RPMI7951 (cell line): ENCODE results near the gene ZNF764. TPM values are rescaled to one million over a fixed set of nuclear protein-coding genes. Genes with fewer than 3 reads are reported as not detected.

Source experiments
- DNase-seq: peaks from one replicate; pipeline ENCODE4 v3.0.0-alpha.2; 2012; ENCODE audit warnings: low read depth
- total RNA-seq: library from RNA; depleted of rRNA; stranded (reverse); fragments of >200 nt; shearing (Covaris generic); gene quantifications from 2 replicates; pipeline ENCODE4 v1.2.3, GENCODE V29; 2014

The ZNF764 gene
- total RNA-seq, 1 experiment from 2014 or later, result 3.6 TPM

GRCh38 chr16:30570636-30571444 is 12.7 kb upstream of the ZNF764 start:
- peak; percentile 23 for DNase-seq

GRCh38 chr16:30569746-30570635 is 11.8 kb upstream of the ZNF764 start:
- peak; percentile 10 for DNase-seq

- no peak for DNase-seq
These were observed 11.1 kb upstream of the ZNF764 start for GRCh38 chr16:30569281-30569680.

GRCh38 chr16:30567991-30568638 is 9.9 kb upstream of the ZNF764 start:
- peak; percentile 76 for DNase-seq

- DNase-seq, result peak; percentile 49
These were observed 9.2 kb upstream of the ZNF764 start for GRCh38 chr16:30567160-30567990.

- no peak for DNase-seq
These were observed 8.4 kb upstream of the ZNF764 start for GRCh38 chr16:30566531-30566930.

- no peak for DNase-seq
These were observed 7.8 kb upstream of the ZNF764 start for GRCh38 chr16:30565984-30566383.

GRCh38 chr16:30565526-30565925 is 7.4 kb upstream of the ZNF764 start:
- DNase-seq, result no peak

GRCh38 chr16:30562021-30562420 is 3.8 kb upstream of the ZNF764 start:
- DNase-seq, result no peak

- no peak for DNase-seq
These were observed 3.1 kb upstream of the ZNF764 start for GRCh38 chr16:30561089-30561816.

GRCh38 chr16:30559690-30560089 is 1.5 kb upstream of the ZNF764 start:
- no peak for DNase-seq

GRCh38 chr16:30558789-30559377 is 709 bp upstream of the ZNF764 start:
- no peak for DNase-seq

- no peak for DNase-seq
These were observed 542 bp downstream of the ZNF764 start for GRCh38 chr16:30557707-30557956.

GRCh38 chr16:30556125-30556473 is 2.1 kb downstream of the ZNF764 start:
- DNase-seq, result no peak

- DNase-seq, result no peak
These were observed 2.7 kb downstream of the ZNF764 start for GRCh38 chr16:30555315-30556124.

- DNase-seq, result no peak
These were observed 3.4 kb downstream of the ZNF764 start for GRCh38 chr16:30554557-30555314.

GRCh38 chr16:30553393-30553899 is 4.7 kb downstream of the ZNF764 start:
- DNase-seq, result no peak

GRCh38 chr16:30552956-30553355 is 5.2 kb downstream of the ZNF764 start:
- no peak for DNase-seq

- DNase-seq, result no peak
These were observed 6.4 kb downstream of the ZNF764 start for GRCh38 chr16:30551781-30552180.
